Endothelial cell of umbilical vein (primary cell): ENCODE results near the gene APLN. TPM values are rescaled to one million over a fixed set of nuclear protein-coding genes. Genes with fewer than 3 reads are reported as not detected.

Experiments
- BruUV-seq: library from RNA; stranded (reverse); fragments of 400-500 nt; replicated peaks from 2 replicates; lab custom pipeline; 2021; lab: Mats Ljungman, UMichigan
- CTCF ChIA-PET: fragments of 300-600, 350-600 bp; sonication (Branson Sonifier 250); formaldehyde crosslinking; loops from one replicate; lab custom pipeline; 2021; ENCODE audit warnings: antibody characterized with exemption, inconsistent platforms; lab: Charles Lee
- POLR2A ChIA-PET: fragments of 300-600, 350-600 bp; sonication (Branson Sonifier 250); formaldehyde crosslinking; loops from one replicate; lab custom pipeline; 2021; ENCODE audit warnings: antibody characterized with exemption, inconsistent platforms; lab: Charles Lee
- DNase-seq: peaks from one replicate; pipeline ENCODE4 v3.0.0-alpha.2; 2011; ENCODE audit warnings: low read depth, low spot score
- FAIRE-seq: peaks from 2 replicates; lab custom pipeline; 2011; peaks lifted over from hg19 to GRCh38; lab: Jason Lieb, UNC
- H2AFZ ChIP-seq: 2 replicates; pipeline ENCODE4 v1.6.0; 2012; ENCODE audit warnings: low read depth, low read length, control low read depth, inconsistent platforms
- H3K27ac ChIP-seq: 2 replicates; pipeline ENCODE4 v1.5.1; 2011; ENCODE audit warnings: low read depth, mild to moderate bottlenecking, control low read depth, low read length, moderate library complexity; ENCODE audit not compliant: insufficient read depth
- H3K27me3 ChIP-seq, 2 experiments: 2 replicates each; pipeline versions ENCODE4 v1.6.0 to v1.6.1; 2011; ENCODE audit warnings: low read length in 2 of 2, mixed read lengths in 1 of 2; ENCODE audit not compliant: control insufficient read depth in 2 of 2, insufficient read depth in 2 of 2
- H3K36me3 ChIP-seq, 2 experiments: 2 replicates in 1 of 2; 3 replicates in 1 of 2; pipeline ENCODE4 v1.5.1; 2011; ENCODE audit warnings: low read length in 2 of 2, mild to moderate bottlenecking in 1 of 2, moderate library complexity in 1 of 2; ENCODE audit not compliant: control insufficient read depth in 2 of 2, insufficient read depth in 2 of 2; ENCODE audit errors: extremely low read depth in 1 of 2
- H3K4me1 ChIP-seq: 3 replicates; pipeline ENCODE4 v1.5.1; 2011; ENCODE audit warnings: mild to moderate bottlenecking, low read length; ENCODE audit not compliant: control insufficient read depth, insufficient read depth; ENCODE audit errors: extremely low read depth
- H3K4me2 ChIP-seq: 2 replicates; pipeline ENCODE4 v1.6.1; 2011; ENCODE audit warnings: low read length, control low read depth, mixed read lengths; ENCODE audit not compliant: insufficient read depth
- H3K4me3 ChIP-seq, 3 experiments: fragments of 200-600 bp in 1 of 3; sonication (generic), shearing (Covaris generic) in 1 of 3; replicated peaks in 1 of 3; 2 replicates each; pipeline ENCODE4 v1.5.1; 2011 to 2016; ENCODE audit warnings: control low read depth in 3 of 3, low read length in 3 of 3, mild to moderate bottlenecking in 2 of 3, inconsistent platforms in 1 of 3, low read depth in 1 of 3, moderate library complexity in 1 of 3; ENCODE audit not compliant: insufficient read depth in 1 of 3
- H3K79me2 ChIP-seq: 2 replicates; pipeline ENCODE4 v1.6.0; 2012; ENCODE audit warnings: low read length, inconsistent platforms; ENCODE audit not compliant: control insufficient read depth, insufficient read depth
- H3K9ac ChIP-seq: replicated peaks from 2 replicates; pipeline ENCODE3; 2011; ENCODE audit warnings: low read length, control low read depth; ENCODE audit not compliant: insufficient read depth; ENCODE audit errors: extremely low read depth
- H3K9me1 ChIP-seq: replicated peaks from 3 replicates; pipeline ENCODE4 v1.6.0; 2011; ENCODE audit warnings: mild to moderate bottlenecking, low read length; ENCODE audit not compliant: control insufficient read depth, insufficient read depth; ENCODE audit errors: extremely low read depth
- H3K9me3 ChIP-seq: replicated peaks from 2 replicates; pipeline ENCODE4 v1.5.1; 2012; ENCODE audit warnings: low read length, inconsistent platforms; ENCODE audit not compliant: control insufficient read depth, insufficient read depth
- H4K20me1 ChIP-seq: replicated peaks from 2 replicates; pipeline ENCODE3; 2011; ENCODE audit warnings: mild to moderate bottlenecking, low read length; ENCODE audit not compliant: control insufficient read depth, insufficient read depth; ENCODE audit errors: extremely low read depth
- CTCF ChIP-seq, 2 donors: IDR thresholded peaks; 1 replicate in 1 of 2; 2 replicates in 1 of 2; pipeline ENCODE4 v1.5.1; 2011; ENCODE audit warnings: low read length in 2 of 2, mild to moderate bottlenecking in 2 of 2, moderate library complexity in 2 of 2, control low read depth in 1 of 2, inconsistent platforms in 1 of 2, low read depth in 1 of 2; ENCODE audit not compliant: insufficient read depth in 1 of 2; ENCODE audit errors: extremely low read depth in 1 of 2
- EZH2 ChIP-seq: IDR thresholded peaks from 2 replicates; pipeline ENCODE4 v1.6.1; 2012; ENCODE audit warnings: borderline replicate concordance, low read depth, mild to moderate bottlenecking, moderate library complexity, low read length, inconsistent platforms; ENCODE audit not compliant: severe bottlenecking
- FOS ChIP-seq: IDR thresholded peaks from 2 replicates; pipeline ENCODE4 v1.6.1; 2011; ENCODE audit warnings: mild to moderate bottlenecking, low read length, moderate library complexity, borderline replicate concordance; ENCODE audit not compliant: insufficient read depth
- GATA2 ChIP-seq: IDR thresholded peaks from 2 replicates; pipeline ENCODE4 v1.7.0; 2011; ENCODE audit warnings: low read depth, mild to moderate bottlenecking, moderate library complexity, mixed read lengths, low read length; ENCODE audit not compliant: insufficient read length, insufficient read depth
- JUN ChIP-seq: IDR thresholded peaks from 2 replicates; pipeline ENCODE4 v1.6.1; 2011; ENCODE audit warnings: borderline replicate concordance, low read depth; ENCODE audit not compliant: insufficient read length, insufficient read depth
- MYC ChIP-seq: IDR thresholded peaks from one replicate; pipeline ENCODE4 v1.6.1; 2011; ENCODE audit warnings: mild to moderate bottlenecking, low read depth, low read length
- dilution Hi-C: fragments of 300-500 bp; cut with MboI; formaldehyde crosslinking; loops from one replicate; pipeline ENCODE4 v1.15.0; 2019; ENCODE audit warnings: low sequenced_read_pairs; ENCODE audit not compliant: extremely low pct_ligation_motif_present
- intact Hi-C: fragments of 100-400 bp; cut with micrococcal nuclease; formaldehyde crosslinking; loops from one replicate; pipeline ENCODE4 v1.10.0; 2022
- polyA plus RNA-seq, 4 experiments: library from polyadenylated mRNA; depleted of rRNA in 3 of 4; stranded (reverse) in 3 of 4; unstranded in 1 of 4; fragments of >200 nt; gene quantifications; 2 replicates each; pipeline versions ENCODE4 v1.2.1 to v1.2.3, GENCODE V29; 2011 to 2012; ENCODE audit warnings: missing spikeins in 1 of 4
- total RNA-seq: library from RNA; stranded (reverse); gene quantifications from 2 replicates; pipeline ENCODE4 v1.2.3, GENCODE V29; 2021
- TF ChIP-seq, protein P1 (sequence below): IDR thresholded peaks from 2 replicates; pipeline ENCODE4 v1.6.1; 2011; ENCODE audit not compliant: insufficient read depth, insufficient read length

The APLN gene
- total and polyA plus RNA-seq, 2 donors (not counting 3 experiments of a cell fraction or from before 2014, with no cell fraction given): 230 to 466 TPM

- intact Hi-C loops (no loop called here), dilution Hi-C loops (no loop called here)
- ChIA-PET CTCF (no interaction called here), POLR2A (no interaction called here)
- Histone ChIP-seq H3K27ac (no peak overlapping the region), H2AFZ (no peak overlapping the region), H4K20me1 (no peaks in the 10 kb centered on the region), H3K4me3 (no peak overlapping the region), H3K79me2 (no peaks in the 10 kb centered on the region), H3K27me3 (no peaks in the 10 kb centered on the region), H3K36me3 (no peaks in the 10 kb centered on the region), H3K9me1 (no peaks in the 10 kb centered on the region), H3K9me3 (no peaks in the 10 kb centered on the region), H3K9ac (no peak overlapping the region), H3K4me1 (no peaks in the 10 kb centered on the region), H3K4me2 (no peak overlapping the region)
- no TSS peak for BruUV-seq
- no peak for TF ChIP-seq CTCF (IDR thresholded peaks at IDR 0.05; ENCODE audit: extremely low read depth in 1 of 2, insufficient read depth in 1 of 2, low read depth in 1 of 2, low read length in 2 of 2)
- TF ChIP-seq GATA2: no peak
- TF ChIP-seq FOS: no peak
- DNase-seq (no peak), FAIRE-seq (no peak)
Observed at GRCh38 chrX:129704491-129704890, 49.7 kb upstream of the APLN start.

- CTCF ChIA-PET: no interaction called here
Observed at GRCh38 chrX:129701624-129702069, 46.9 kb upstream of the APLN start.

More at GRCh38 chrX:129701624-129702069, 46.9 kb upstream of the APLN start:
- no peaks in the 10 kb centered on the region for H3K9me3 ChIP-seq
- H3K36me3 ChIP-seq: no peaks in the 10 kb centered on the region
- dilution Hi-C loops: no loop called here
- POLR2A ChIA-PET: no interaction called here
- H4K20me1 ChIP-seq: no peaks in the 10 kb centered on the region
- BruUV-seq: no TSS peak
- no peaks in the 10 kb centered on the region for H3K79me2 ChIP-seq
- no peaks in the 10 kb centered on the region for H3K4me1 ChIP-seq
- intact Hi-C loops: no loop called here
- H3K9ac ChIP-seq: no peak overlapping the region
- no peak overlapping the region for H2AFZ ChIP-seq
- no peaks in the 10 kb centered on the region for H3K27me3 ChIP-seq
- H3K9me1 ChIP-seq: no peaks in the 10 kb centered on the region
- H3K27ac ChIP-seq: no peak overlapping the region
- no peak for FAIRE-seq
- H3K4me3 ChIP-seq: no peak overlapping the region
- no peak overlapping the region for H3K4me2 ChIP-seq
- DNase-seq: no peak
- no peak for TF ChIP-seq EZH2
- TF ChIP-seq GATA2: no peak
- no peak for TF ChIP-seq MYC
- TF ChIP-seq CTCF (IDR thresholded peaks at IDR 0.05; ENCODE audit: extremely low read depth in 1 of 2, insufficient read depth in 1 of 2, low read depth in 1 of 2, low read length in 2 of 2): no peak
- TF ChIP-seq, protein P1, sequence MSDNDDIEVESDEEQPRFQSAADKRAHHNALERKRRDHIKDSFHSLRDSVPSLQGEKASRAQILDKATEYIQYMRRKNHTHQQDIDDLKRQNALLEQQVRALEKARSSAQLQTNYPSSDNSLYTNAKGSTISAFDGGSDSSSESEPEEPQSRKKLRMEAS: no peak
- TF ChIP-seq JUN: no peak
